Transverse colon (tissue), 4 donors: ENCODE data around the gene RCE1.

Experiments used
- EP300 ChIP-seq: sonication (generic); formaldehyde crosslinking; IDR thresholded peaks from one replicate; pipeline ENCODE4 v1.6.1; 2017; ENCODE audit warnings: antibody characterized with exemption, low read depth
- POLR2A ChIP-seq: fragments of 450-650 bp; IDR thresholded peaks from one replicate; pipeline ENCODE4 v1.6.1; 2016; ENCODE audit warnings: antibody characterized with exemption, mild to moderate bottlenecking, moderate library complexity
- POLR2AphosphoS5 ChIP-seq, 3 donors: sonication (generic); formaldehyde crosslinking; IDR thresholded peaks; one replicate each; pipeline ENCODE4 v1.6.1; 2016; ENCODE audit warnings: antibody characterized with exemption in 3 of 3
- TF ChIP-seq, protein P1 (sequence below), 5 experiments: fragments of 200-600 bp in 3 of 5; fragments of 450-650 bp in 2 of 5; sonication (generic) in 3 of 5; IDR thresholded peaks; 1 replicate in 2 of 5; 2 replicates in 3 of 5; pipeline ENCODE4 v1.5.1; 2016 to 2017; ENCODE audit warnings: antibody characterized with exemption in 5 of 5, inconsistent platforms in 3 of 5, mild to moderate bottlenecking in 2 of 5, moderate library complexity in 1 of 5

GRCh38 chr11:66867425-66868040, 24.3 kb downstream of the RCE1 start:
- TF ChIP-seq, protein P1, sequence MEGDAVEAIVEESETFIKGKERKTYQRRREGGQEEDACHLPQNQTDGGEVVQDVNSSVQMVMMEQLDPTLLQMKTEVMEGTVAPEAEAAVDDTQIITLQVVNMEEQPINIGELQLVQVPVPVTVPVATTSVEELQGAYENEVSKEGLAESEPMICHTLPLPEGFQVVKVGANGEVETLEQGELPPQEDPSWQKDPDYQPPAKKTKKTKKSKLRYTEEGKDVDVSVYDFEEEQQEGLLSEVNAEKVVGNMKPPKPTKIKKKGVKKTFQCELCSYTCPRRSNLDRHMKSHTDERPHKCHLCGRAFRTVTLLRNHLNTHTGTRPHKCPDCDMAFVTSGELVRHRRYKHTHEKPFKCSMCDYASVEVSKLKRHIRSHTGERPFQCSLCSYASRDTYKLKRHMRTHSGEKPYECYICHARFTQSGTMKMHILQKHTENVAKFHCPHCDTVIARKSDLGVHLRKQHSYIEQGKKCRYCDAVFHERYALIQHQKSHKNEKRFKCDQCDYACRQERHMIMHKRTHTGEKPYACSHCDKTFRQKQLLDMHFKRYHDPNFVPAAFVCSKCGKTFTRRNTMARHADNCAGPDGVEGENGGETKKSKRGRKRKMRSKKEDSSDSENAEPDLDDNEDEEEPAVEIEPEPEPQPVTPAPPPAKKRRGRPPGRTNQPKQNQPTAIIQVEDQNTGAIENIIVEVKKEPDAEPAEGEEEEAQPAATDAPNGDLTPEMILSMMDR (IDR thresholded peaks at IDR 0.05) = no peak
- TF ChIP-seq POLR2AphosphoS5 (IDR thresholded peaks at IDR 0.05) (no peak), POLR2A (no peak), EP300 (no peak)
